ENCODE results near the gene TLCD4. TPM values are rescaled to one million over a fixed set of nuclear protein-coding genes. Genes with fewer than 3 reads are reported as not detected.

The TLCD4 gene
- total RNA-seq, 1 experiment from 2014 or later: 1.8 TPM

DNA sequence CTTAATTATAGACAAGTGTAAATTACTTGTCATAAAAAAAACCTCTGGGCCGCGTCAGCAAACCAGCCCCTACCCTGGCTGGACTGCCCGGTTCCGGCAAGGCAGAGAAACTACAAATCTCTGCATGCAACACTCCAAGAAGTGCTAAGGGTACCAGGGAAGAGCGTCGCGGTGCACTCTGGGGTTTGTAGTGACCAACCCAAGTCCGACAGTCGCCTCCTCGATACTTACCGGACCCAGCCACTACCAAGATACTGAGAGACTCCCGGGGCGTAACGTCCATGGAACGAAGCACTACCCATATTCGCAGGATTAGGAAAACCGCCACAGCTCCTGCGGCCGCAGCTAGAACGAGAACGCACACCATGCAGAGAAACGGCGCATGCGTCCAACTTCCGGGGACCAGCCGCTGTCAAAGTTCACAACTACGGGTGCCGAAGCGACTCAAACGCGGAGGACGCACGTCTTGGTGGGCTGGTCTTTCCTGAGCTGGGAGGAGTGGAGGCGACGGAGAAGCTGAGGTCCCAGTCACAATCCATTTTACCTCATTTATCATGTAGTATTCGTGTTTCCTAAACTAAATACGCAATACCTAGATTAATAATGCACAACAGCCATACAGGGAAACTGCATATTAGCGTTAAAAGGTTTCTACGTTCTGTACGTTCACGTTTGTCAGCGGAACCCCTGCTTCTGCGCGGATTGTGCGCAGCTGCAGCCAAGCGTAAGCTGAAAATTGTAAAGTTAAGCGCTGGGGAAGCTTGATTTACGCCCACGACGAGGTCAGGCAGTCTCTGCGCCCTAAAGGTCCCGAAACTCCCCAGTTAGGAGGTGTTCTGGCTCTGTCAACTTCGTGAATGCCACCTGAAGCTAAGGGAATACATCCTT, 44.4 kb upstream of the TLCD4 start, which contains the start of gene ALG14:
TSS of gene ALG14 (minus strand) at position 420 of the 888 bp plus-strand sequence. CDS start at position 367, 53 bp downstream.
- Histone ChIP-seq H2AK5ac (ENCODE audit: insufficient read length, low read length) (no peak within 1 kb of the TSS), H2BK20ac (ENCODE audit: low read depth, low read length, poor library complexity, severe bottlenecking) (no peak within 1 kb of the TSS), H3K56ac (ENCODE audit: insufficient read length, low read depth, low read length) (no peak within 1 kb of the TSS), H3K9ac (ENCODE audit: extremely low read depth, insufficient read length, low read length) (peak within 1 kb of the TSS; percentile 17), H3K27ac (ENCODE audit: insufficient read length, low read depth, low read length) (no peak within 1 kb of the TSS), H3K14ac (ENCODE audit: insufficient read depth, low read length) (no peak within 1 kb of the TSS), H3K79me1 (ENCODE audit: insufficient read depth, low read depth, low read length, poor library complexity, severe bottlenecking) (no peaks in the 10 kb centered on the region), H2BK120ac (ENCODE audit: low read depth, low read length, poor library complexity, severe bottlenecking) (no peak within 1 kb of the TSS), H4K91ac (ENCODE audit: insufficient read length, low read depth, low read length) (no peak within 1 kb of the TSS), H3K23me2 (ENCODE audit: insufficient read length, low read depth, low read length, poor library complexity, severe bottlenecking) (peaks cover 4% of the 10 kb centered on the region), H2BK12ac (ENCODE audit: insufficient read length, low read depth, low read length) (no peak within 1 kb of the TSS), H3K9me3 (ENCODE audit: control insufficient read depth, low read depth, low read length) (no peaks in the 10 kb centered on the region), H3K23ac (ENCODE audit: insufficient read length, low read depth, low read length) (no peak within 1 kb of the TSS), H3K27me3 (ENCODE audit: insufficient read depth, low read length) (no peaks in the 10 kb centered on the region), H2BK15ac (ENCODE audit: low read depth, low read length) (no peak within 1 kb of the TSS), H3K4ac (ENCODE audit: low read depth, low read length) (no peak within 1 kb of the TSS), H4K8ac (replicated peaks; ENCODE audit: insufficient read length, low read depth, low read length) (no peak within 1 kb of the TSS), H3K4me2 (ENCODE audit: insufficient read depth, insufficient read length, low read length) (peak within 1 kb of the TSS; percentile 74), H3T11ph (ENCODE audit: low read length) (no peak within 1 kb of the TSS), H3K79me2 (ENCODE audit: insufficient read depth, low read length) (no peaks in the 10 kb centered on the region), H4K5ac (ENCODE audit: insufficient read length, low read depth, low read length) (no peak within 1 kb of the TSS), H2AFZ (ENCODE audit: low read length) (peak within 1 kb of the TSS; percentile 4), H4K20me1 (ENCODE audit: control insufficient read depth, insufficient read depth, insufficient read length) (no peaks in the 10 kb centered on the region), H3K4me1 (ENCODE audit: insufficient read depth, low read length) (no peaks in the 10 kb centered on the region), H3K18ac (ENCODE audit: insufficient read length, low read depth, low read length) (no peak within 1 kb of the TSS), H2BK5ac (ENCODE audit: insufficient read length, low read length) (no peak within 1 kb of the TSS)
- Mint-ChIP-seq H3K36me3 (ENCODE audit: insufficient read depth in 1 of 3, low read depth in 3 of 3) (no peaks in the 10 kb centered on the region), H3K4me3 (peak within 1 kb of the TSS; percentile 98 to 99), H3K4me1 (peaks cover 7 to 9% of the 10 kb centered on the region in 2 experiments; a peak in 3 of 4 replicates), H3K27ac (peak within 1 kb of the TSS; percentile 53 to 97 (median 96); a peak in 5 of 7 replicates), H3K9me3 (no peaks in the 10 kb centered on the region), H3K27me3 (ENCODE audit: low read depth) (no peaks in the 10 kb centered on the region; the same call in 1 of the 2 replicates)
- DNase-seq: peak; percentile 94
- no CpG with 5 or more reads among the region's 53 CpGs for WGBS (ENCODE audit: extremely low coverage, insufficient read length, low lambda C conversion rate)
- TF ChIP-seq, protein P1, sequence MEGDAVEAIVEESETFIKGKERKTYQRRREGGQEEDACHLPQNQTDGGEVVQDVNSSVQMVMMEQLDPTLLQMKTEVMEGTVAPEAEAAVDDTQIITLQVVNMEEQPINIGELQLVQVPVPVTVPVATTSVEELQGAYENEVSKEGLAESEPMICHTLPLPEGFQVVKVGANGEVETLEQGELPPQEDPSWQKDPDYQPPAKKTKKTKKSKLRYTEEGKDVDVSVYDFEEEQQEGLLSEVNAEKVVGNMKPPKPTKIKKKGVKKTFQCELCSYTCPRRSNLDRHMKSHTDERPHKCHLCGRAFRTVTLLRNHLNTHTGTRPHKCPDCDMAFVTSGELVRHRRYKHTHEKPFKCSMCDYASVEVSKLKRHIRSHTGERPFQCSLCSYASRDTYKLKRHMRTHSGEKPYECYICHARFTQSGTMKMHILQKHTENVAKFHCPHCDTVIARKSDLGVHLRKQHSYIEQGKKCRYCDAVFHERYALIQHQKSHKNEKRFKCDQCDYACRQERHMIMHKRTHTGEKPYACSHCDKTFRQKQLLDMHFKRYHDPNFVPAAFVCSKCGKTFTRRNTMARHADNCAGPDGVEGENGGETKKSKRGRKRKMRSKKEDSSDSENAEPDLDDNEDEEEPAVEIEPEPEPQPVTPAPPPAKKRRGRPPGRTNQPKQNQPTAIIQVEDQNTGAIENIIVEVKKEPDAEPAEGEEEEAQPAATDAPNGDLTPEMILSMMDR (conservative IDR thresholded peaks at IDR 0.05): no peak

All from H9 (cell line).